ENCODE data around the gene CTF1. TPM values are rescaled to one million over a fixed set of nuclear protein-coding genes. Genes with fewer than 3 reads are reported as not detected.
"Not testable (repeated sequence)": the region's sequence is repeated elsewhere in the genome, so short reads cannot be mapped to it uniquely, and the experiment has no call there.

Gene CTF1
- total RNA-seq, 1 donor from 2014 or later, result 0.12 TPM

- intact Hi-C loops (cut with micrococcal nuclease), result no loop called here
Observed at GRCh38 chr16:30887927-30888326, 8.5 kb upstream of the CTF1 start.

DNA sequence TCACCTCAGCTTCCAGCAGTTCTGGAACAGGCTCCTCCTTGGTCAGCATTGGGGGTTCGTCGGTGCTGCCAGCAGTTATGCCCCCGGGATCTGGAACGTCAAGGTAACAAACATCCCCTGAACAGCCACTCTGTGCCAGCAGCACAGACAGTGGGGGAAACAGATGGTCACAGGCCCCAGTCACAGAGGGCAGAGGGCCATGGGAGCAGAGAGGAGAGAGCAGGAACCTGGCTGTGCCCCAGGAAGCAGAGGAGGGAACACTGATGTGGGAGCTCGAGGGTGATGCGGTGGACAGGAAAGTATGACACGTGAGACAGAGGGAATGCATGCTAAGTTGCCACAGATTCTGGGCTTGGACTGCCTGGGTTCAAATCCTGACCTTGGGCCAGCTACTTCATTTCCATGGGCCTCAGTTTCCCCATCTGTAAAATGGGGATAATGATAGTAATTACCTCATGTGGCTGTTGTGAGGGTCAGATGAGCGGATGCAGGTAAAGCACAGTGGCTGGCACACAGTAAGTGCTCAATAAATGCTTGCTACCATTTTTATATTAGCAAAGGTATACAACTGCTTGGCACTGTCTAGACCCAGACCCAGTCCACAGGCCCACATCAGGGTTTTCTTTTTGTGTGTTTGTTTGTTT lies 7.4 kb upstream of the CTF1 start:
- intact Hi-C loops (cut with micrococcal nuclease), result no loop called here

DNA sequence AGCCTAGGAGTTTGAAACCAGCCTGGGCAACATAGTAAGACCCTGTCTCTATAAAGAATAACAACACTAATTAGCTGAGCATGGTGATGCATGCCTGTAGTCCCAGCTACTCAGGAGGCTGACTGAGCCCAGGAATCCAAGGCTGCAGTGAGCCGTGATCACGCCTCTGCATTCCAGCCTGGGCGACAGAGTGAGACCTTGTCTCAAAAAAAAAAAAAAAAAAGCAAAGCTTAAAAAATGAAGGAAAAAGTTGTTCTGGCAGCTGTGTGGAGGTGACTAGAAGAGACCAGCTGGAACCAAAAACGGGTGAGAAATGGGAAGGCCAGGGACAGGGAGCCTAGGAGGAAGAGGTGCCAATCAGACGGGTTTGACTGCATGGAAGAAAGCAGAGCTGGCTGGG lies 6.7 kb upstream of the CTF1 start:
- intact Hi-C loops (cut with micrococcal nuclease), result no loop called here

DNA sequence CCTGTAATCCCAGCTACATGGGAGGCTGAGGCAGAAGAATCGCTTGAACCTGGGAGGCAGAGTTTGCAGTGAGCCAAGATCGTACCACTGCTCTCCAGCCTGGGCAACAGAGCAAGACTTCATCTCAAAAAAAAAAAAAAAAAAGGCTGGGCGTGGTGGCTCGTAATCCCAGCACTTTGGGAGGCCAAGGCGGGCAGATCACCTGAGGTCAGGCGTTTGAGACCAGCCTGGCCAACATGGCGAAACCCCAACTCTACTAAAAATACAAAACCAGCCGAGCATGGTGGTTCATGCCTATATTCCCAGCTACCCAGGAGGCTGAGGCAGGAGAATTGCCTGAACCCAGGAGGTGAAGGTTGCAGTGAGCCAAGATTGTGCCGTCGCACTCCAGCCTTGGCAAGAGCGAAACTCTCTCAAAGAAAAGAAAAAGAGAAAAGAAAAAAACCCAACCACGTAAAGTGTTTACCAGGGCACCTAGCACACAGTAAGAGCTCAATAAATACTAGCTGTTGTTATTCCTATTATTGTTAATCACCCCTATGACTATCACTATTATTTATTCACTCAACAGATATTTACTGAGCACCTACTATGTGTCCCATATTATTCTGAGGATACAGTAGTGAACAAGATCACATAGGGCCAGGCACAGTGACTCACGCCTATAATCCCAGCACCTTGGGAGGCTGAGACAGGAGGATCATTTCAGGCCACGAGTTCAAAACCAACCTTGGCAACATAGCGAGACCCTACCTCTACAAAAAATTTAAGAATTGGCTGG lies 5.2 kb upstream of the CTF1 start:
- intact Hi-C loops (cut with micrococcal nuclease), result not testable (repeated sequence)

GRCh38 chr16:30892670-30893416 lies 3.6 kb upstream of the CTF1 start:
- intact Hi-C loops (cut with micrococcal nuclease), result no loop called here

GRCh38 chr16:30893417-30893743 lies 3.0 kb upstream of the CTF1 start:
- intact Hi-C loops (cut with micrococcal nuclease), result no loop called here

- intact Hi-C loops (cut with micrococcal nuclease), result loop anchor here (1.0 kb wide), 1 partner anchor 9 kb away; no protein-coding TSS in a partner anchor
Observed at GRCh38 chr16:30893744-30894539, 2.5 kb upstream of the CTF1 start, which contains the start of gene BCL7C. TSS of gene BCL7C (minus strand) at chr16:30894077. CDS start at chr16:30893944, 133 bp downstream.

GRCh38 chr16:30894540-30895368 lies 1.7 kb upstream of the CTF1 start:
- intact Hi-C loops (cut with micrococcal nuclease), result loop anchor here (1.0 kb wide), 1 partner anchor 9 kb away; no protein-coding TSS in a partner anchor

- intact Hi-C loops (cut with micrococcal nuclease), result loop anchor here (2.0 kb wide), 2 partner anchors 133 to 197 kb away; partner anchors contain the start of genes CFAP119, RNF40 and SRCAP
Observed at GRCh38 chr16:30895627-30896260, 670 bp upstream of the CTF1 start.

DNA sequence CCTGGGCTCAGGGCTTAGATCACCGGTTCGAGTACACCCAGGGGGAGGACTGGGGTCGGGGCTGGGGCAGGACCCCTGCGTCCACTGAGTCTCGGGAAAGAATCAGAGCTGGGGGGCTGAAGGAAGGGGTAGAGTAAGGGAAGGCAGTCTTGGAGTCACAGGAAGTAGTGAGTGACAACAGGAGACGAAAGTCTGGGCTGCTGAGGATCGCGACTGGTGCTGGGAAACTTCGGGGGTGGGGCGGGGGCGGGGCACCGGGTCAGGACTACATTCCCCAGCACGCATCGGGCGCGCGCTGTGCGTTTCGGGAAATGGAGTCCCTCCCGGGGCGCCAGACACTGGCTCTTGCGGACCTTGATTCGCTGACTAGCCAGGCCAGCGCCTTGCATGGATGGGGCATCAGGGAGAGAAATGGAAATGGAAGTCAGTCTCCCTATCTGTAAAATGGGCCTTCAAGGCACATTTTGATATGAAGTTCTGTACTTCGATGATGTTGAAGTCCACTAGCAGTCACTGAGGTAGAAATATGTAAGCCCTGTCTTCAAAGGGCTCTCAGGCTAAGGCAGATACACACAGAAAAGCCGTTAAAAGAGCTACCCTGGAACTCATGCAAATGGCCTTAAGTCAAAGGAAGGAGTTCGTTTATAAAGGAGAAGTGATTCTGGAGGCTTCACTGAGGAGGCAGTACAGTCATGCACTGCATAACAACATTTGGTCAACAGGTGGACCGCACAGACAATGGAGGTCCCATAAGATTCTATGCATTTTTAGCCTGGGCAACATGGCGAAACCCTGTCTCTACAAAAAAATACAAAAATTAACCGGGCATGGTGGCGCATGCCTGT lies 697 bp downstream of the CTF1 start:
- intact Hi-C loops (cut with micrococcal nuclease), result loop anchor here (1.0 to 2.0 kb wide), 7 partner anchors 22 to 562 kb away; partner anchors contain the start of genes ARMC5, CFAP119, RNF40 and SRCAP

DNA sequence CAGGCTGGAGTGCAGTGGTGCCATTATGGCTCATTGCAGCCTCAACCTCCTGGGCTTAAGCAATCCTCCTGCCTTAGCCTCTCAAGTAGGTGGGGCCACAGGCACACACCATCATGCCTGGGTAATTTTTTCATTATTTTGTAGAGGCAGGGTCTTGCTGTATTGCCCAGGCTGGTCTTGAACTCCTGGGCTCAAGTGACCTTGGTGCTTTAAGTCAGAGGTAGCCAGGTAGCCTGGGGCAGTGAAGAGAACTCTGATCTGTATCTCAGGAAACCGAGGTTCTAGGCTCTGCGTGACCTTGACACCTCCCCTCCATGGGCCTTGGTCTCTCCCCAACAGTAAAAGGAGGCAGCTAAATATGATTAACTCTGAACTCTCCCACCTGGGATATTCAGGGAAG lies 3.4 kb downstream of the CTF1 start:
- intact Hi-C loops (cut with micrococcal nuclease), result no loop called here

DNA sequence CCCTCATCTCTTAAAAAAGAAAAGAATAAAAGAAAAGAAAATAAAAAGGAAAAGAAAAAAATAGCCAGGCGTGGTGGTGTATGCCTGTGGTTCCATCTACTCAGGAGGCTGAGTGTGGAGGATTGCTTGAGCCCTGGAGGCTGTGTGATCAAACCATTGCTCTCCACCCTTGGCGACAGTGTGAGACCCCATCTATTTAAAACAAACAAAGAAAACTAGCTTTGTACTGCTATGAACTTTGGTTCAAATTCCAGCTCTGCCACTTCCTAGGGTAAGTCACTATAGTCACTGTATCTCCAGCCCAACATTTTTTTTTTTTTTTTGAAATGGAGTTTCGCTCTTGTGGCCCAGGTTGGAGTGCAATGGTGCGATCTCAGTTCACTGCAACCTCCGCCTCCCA lies 4.2 kb downstream of the CTF1 start:
- intact Hi-C loops (cut with micrococcal nuclease), result no loop called here

- intact Hi-C loops (cut with micrococcal nuclease), result loop anchor here (1.0 kb wide), 2 partner anchors 21 to 57 kb away; no protein-coding TSS in a partner anchor
Observed at GRCh38 chr16:30901201-30902028, 5.0 kb downstream of the CTF1 start.

DNA sequence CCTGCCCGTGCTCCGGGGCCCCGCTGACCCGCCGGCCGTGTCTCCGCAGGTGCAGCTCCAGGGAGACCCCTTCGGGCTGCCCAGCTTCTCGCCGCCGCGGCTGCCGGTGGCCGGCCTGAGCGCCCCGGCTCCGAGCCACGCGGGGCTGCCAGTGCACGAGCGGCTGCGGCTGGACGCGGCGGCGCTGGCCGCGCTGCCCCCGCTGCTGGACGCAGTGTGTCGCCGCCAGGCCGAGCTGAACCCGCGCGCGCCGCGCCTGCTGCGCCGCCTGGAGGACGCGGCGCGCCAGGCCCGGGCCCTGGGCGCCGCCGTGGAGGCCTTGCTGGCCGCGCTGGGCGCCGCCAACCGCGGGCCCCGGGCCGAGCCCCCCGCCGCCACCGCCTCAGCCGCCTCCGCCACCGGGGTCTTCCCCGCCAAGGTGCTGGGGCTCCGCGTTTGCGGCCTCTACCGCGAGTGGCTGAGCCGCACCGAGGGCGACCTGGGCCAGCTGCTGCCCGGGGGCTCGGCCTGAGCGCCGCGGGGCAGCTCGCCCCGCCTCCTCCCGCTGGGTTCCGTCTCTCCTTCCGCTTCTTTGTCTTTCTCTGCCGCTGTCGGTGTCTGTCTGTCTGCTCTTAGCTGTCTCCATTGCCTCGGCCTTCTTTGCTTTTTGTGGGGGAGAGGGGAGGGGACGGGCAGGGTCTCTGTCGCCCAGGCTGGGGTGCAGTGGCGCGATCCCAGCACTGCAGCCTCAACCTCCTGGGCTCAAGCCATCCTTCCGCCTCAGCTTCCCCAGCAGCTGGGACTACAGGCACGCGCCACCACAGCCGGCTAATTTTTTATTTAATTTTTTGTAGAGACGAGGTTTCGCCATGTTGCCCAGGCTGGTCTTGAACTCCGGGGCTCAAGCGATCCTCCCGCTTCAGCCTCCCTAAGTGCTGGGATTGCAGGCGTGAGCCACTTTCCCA lies 5.9 kb downstream of the CTF1 start:
- intact Hi-C loops (cut with micrococcal nuclease), result loop anchor here (1.0 kb wide), 2 partner anchors 20 to 58 kb away; no protein-coding TSS in a partner anchor

GRCh38 chr16:30903002-30903401 lies 6.6 kb downstream of the CTF1 start:
- intact Hi-C loops (cut with micrococcal nuclease), result loop anchor here (1.0 kb wide), 2 partner anchors 9 to 28 kb away; partner anchors contain the start of gene BCL7C

- intact Hi-C loops (cut with micrococcal nuclease), result loop anchor here (1.0 kb wide), 2 partner anchors 9 to 28 kb away; partner anchors contain the start of gene BCL7C
Observed at GRCh38 chr16:30903596-30903995, 7.2 kb downstream of the CTF1 start.
